GM21390 (cell line): ENCODE results near the gene CD96.
"Not testable (repeated sequence)": the region's sequence is repeated elsewhere in the genome, so short reads cannot be mapped to it uniquely, and the experiment has no call there.

Experiments used
- ATAC-seq: cut with Tn5 transposase; IDR thresholded peaks from one replicate; pipeline ENCODE4 v1.9.1; 2021; ENCODE audit not compliant: unreplicated experiment

Gene CD96

DNA sequence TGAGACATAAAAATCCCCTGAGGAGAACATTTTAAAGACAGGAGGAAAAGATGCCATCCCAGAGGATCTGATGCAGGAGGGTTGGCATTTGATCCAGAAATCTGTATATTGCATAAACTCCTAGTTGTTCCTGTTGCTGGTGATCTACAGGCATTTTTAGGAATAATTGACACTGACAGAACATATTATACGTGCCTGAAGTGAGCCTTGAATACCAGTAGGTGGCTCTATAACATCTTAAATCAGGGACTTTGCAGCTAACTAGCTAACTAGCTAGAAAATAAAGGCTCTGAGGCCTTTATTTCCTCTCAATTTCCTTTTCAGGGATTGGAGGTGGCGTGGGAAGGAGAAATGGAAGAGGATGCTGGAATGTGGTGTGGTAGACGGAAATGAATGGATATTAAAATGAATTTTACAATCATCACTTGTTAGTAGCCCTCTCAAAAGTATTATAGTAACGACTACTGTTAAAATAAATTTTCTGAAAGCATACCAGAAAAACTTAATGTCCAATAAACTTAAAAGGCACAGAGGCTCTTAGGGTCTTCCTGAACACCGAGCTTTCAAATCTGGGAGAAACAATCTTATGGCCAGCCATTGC is 127.0 kb downstream of the CD96 start:
- no peak for ATAC-seq

DNA sequence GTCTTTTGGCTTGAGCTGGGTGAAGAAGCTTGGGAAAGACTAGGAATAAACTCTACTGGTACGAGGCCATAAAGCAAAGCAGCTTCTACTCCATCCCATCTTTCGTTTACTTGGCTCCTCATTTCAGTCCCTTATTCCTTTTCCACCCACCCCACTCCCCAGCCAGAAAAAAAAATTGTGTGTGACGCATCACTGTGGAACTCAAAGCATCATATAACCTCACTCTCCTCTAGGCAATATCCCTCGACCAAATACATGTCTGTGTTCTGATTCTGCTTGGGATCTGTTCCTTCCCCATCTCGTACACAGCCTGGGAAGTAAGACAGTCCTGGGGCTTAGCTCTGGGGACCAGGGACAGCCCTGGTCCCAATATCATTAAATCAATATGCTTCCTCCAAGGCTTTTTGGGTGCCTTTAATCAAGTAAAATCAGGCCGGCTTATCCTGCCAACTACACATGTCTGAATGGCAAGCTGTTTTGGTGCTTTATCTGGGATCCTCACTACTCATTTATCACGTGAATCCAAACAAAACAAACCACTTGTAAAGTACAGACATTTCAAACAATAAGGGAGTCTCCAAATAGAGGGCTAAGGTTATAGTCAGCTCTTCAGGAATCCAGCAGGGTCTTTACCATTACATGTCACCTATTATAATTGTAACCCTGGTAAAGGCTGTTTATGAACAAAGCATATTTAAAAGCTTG is 128.1 kb downstream of the CD96 start:
- ATAC-seq: no peak

DNA sequence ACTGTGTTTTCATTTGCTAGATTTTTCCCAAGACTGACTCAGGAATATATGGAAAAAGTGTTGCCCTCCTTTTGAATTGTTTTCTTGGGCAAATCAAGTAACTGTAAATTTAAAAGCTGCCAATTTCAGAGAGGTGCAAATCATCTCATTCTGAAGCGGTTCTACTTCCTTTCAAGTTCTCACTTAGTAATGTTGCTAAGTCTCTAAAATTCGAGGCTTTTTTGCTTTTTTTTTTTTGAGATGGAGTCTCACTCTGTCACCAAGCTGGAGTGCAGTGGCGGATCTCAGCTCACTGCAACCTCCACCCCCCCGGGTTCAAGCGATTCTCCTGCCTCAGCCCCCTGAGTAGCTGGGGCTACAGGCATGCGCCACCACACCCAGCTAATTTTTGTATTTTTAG is 130.5 kb downstream of the CD96 start:
- ATAC-seq: not testable (repeated sequence)

DNA sequence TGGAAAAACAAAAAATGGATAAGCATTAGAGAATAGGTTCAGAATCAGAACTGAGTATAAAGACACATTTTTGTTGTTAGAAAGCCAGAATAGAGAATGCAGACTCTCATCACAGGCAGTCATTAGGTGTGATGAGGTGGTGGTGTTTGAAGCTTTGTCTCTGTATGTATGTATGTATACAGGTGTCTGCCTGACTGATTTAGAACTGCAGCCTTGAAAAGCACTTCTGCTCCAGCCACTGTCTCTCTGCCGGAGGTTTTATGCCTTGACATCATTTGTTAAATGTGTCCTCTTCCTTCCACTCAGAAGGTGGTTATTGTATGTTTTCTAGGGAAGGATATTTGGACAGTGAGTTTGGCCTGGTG is 133.8 kb downstream of the CD96 start:
- ATAC-seq: no peak

DNA sequence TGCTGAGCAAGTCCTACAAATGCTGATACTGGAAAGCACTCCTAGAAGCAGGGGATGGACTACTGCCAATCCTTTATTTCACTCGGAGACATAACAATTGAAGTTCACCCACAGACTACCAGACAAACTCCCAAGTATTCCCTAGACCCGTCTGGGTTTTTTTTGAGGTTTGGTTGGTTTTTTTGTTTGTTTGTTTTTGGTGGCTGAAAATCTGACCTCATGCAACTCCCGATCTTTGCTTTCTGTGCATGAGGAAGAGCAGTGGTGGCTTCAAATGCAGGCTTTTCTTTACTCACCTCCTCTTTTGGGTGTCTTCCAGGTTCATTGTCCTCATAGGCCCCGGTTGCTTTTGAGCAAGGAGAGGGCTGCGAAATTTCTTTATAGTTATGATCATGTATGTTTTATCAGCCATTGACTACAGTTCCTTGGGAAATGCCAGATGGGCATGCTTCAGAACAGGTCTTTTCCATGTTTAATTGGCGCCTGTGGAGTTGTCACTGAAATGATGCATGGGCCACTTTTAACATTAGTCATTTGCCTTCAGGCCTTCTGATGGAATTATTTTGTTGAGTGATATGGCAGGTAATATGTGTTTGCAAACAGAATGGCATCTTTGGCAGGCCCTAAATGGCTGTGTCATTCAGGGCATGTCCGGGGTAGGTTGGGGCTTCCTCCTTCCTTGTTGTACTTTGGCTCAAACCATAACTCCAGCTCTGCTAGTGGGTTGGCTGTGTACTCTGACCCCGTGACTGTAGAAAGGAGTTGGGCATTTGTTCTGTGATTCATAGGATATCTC is 134.4 kb downstream of the CD96 start:
- no peak for ATAC-seq

DNA sequence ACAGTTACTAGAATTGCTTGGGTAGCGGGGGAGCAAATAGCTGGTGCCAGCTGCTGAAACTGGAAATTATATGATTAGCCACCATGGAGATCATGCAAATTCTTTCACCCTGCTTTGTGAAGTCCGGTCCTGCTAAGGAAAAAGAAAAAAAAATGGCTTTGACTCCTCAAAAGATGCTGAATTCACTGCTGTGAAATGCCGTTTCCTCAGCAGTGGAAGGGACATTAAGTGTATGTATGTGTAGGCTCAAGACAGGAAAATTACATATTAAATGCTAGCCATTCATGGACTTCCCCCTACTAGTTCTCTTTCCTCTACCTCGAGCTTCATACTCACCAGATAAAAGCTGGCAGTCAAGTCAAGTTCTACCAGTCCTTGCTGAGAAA is 135.0 kb downstream of the CD96 start:
- ATAC-seq: no peak

DNA sequence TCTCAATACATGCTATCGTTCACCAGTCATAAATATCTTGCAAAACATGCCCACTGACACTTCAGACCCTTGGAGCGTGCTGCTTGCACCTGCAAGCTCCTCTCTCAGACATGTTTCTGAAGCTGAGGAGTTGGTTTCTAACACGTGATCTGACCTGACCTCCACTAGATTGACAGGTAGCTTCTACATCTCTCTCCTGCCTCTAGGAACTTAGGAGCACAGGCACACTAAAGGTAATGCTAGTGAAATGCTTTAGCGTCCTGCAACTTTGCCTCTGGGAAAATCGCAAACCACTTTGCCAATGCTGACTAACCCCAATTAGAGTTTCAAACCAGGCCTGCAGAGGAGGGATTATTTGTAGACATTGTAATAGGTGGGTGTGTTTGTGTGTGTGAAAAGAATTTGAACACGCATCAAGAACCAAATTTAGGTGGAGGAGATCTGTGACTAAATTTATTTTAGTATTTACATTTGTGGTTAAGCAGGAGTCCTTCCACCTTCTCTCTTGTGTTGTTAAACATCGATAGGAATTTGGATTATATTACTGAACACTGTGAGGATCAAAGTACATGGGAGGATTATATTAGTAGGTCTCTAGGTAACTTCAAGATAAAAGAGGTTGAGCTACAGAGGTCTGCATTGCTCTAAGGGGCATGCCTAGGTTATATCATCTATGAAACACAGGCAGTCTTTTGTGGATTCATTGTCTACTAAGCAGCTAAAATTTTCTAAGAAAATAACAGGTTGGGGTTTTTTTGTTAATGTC is 139.8 kb downstream of the CD96 start:
- peak; percentile 40 for ATAC-seq

DNA sequence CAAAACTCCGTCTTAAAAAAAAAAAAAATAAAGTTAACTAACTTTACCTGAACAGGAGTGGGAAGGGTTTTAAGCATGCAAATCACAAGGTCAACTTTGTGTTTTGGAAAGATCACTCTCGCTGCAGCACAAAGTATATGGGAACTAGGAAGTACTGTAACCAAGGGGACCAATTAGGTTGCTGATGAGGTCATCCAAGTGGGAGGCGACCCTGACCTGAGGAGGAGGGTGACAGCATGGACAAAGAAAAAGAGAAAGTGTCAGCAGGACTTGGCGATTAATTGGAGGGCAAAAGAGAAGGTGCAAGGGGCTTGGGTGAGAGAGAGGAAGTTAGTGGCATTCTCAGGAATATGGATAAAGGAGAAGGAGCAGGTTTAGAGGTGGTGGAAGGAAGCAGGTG is 142.6 kb downstream of the CD96 start:
- no peak for ATAC-seq

DNA sequence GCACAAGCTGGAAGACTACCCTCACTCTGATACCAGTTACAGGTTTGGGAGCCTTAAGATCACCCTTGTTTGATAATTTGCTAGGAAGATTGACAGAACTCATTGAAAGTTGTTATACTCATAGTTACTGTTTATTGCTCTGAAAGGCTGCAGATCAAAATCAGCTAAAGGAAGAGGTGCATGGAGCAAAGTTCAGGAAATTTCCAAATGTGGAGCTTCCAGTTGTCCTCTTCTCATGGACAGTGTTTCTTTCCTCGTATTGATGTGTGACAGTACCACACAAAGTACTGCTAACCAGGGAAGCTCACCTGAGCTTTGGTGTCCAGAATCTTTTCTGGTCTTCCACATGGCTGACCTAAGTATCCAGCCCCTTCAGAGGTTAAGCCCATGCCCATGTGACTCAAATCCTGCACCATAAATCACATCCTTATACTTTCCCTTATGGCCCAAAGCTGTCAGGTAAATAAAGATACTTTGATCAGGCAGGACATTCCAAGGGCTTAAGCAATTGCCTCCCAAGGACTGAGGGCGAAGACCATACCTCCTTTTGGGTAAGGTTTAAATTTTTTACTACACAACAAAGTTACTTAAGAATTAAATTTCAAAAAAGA is 146.3 kb downstream of the CD96 start:
- ATAC-seq: no peak

DNA sequence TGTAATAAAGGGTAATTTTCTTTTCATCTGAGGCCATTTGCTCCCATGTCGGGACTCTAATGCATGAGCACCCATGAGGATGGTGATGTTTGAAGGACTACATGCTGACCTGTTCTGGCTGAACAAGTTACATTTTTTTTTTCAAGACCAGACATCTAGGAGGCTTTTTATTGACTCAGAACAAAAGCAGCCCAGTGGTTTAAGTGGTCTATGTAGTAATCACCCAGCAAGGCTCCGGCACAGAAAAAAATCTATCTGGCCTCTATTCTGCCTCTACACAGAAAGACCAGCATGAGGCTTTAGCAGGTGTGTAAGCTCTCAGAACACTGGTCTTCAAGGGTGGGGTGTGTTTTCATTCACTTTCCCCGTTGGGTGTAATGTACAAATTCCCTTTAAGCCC is 148.2 kb downstream of the CD96 start:
- peak; percentile 80 for ATAC-seq

DNA sequence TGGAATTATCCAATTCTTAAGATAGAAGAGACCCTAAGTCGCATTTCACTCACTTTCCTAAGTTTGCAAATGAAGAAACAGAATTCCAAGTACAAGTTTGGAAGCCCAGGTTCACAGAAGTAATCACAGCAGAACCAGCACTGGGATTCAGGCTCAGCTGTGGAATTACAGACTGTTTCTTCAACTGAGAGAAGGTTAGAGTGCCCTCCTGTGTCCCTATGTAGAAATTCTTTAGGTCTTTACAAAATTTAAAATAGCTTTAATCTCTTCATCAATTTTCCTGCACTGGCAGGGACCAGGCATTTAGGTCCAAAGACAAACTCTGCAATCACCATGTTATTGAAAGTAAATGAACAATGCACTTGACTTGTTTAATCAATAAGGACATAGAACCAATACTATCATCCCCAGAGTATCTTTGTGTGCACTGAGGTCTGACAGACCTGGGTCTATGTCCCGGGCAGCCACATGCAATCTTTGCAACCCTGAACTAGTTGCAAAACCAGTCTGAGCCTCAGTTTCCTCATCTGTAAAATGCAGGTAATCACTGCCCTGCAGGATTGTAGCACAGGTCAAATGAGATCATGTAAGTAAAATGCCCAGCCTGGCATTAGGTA is 149.4 kb downstream of the CD96 start:
- ATAC-seq: peak; percentile 37

DNA sequence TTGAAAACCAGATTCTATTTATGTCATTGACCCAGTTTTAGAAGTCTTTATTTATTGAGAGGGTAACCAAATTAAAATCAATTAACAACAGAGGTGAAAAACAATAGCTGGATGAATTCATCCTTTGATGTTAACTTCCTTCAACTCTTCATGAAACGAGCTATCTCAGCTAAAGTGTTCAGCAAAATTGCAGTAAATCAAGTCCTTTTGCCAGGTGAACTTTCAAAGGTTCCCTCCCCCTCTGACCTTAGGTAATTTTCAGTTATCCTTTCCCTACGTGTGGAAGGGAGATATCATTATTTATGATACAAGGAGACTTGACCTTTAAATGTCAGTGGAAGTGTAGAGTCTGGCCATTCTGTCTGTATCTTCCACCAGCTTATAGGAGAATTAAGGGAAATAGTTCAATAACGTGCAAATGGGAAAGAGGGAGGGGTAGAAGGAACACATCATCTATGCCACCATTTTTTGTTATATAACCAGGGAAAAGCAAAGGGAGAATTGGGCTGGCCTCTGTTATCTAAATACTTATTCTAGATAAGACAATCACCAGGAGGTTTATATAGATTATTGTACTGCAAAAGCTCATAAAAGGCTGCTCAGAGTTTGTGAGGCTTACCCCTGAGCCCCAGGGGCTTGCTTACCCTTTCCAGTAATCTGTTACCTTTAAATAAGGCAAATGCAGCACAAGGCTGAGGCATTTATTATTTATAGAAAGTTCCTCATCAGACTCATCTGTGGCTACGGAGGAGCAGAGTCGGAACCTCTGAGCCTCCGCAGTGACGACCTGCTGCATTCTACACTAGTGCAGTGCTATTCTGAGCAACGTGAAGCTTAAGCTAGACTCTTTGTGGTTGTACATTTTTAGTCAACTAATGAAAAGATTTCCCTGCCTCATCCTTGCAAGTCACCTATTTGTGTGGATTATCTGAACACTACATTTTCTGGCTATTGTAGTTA is 150.9 kb downstream of the CD96 start:
- no peak for ATAC-seq

DNA sequence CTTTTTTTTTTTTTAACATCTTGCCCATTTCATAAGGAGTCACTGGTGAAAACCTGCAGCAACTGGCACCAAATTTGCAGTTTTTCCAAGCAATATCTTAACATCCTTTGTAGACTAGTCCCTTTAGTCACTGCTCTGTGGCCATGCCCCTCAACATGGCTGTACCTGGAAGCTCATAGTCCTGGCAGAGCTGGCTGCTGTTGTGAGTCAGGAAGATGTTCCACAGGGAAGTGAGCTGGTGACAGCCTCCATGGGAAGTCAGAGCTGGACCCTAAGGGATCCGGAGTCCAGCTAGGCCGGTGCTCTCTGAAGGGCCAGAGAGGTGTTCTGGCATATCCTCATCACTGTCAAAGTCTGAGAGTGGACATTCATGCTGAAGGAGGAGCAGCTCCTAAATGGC is 152.5 kb downstream of the CD96 start:
- ATAC-seq: no peak

DNA sequence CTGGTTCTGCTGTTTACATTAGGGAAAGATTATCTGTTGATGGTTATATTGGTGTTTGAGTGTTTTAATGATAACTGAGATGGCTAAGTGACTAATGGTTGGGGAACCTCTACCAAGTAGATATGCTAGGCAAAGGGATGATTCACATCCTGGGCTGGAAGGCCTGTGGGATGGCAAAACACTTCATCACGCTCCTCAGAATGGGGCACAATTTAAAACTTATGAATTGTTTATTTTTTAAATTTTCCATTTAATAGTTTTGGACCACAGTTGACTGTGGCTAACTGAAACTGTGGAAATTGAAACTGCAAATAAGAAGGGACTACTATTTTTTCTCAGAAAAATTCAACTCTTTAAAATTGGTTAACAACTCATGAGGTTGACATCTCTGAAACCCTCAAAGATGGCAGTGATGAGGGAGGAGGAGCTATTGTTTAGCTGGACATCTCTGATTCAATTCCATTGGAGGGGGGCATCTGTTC is 153.7 kb downstream of the CD96 start:
- no peak for ATAC-seq

DNA sequence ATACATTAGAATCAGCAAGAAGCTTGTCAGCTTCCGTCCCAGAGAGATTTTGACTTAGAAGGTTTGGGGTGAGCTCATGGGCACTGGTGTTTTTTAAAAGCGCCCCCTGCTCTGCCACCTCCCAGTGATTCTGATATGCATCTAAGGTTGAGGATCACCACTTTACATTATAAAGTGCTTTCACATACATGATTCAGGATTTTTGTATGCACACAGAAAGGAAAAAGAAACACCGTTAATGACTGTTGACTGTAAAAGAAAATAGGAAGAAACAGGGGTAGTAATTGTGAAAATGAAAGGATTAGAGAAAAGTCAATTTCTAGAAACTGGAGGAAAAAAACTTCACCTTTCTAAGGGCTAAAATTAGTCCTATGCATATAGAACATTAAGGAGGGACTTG is 158.1 kb downstream of the CD96 start:
- ATAC-seq: peak; percentile 61

DNA sequence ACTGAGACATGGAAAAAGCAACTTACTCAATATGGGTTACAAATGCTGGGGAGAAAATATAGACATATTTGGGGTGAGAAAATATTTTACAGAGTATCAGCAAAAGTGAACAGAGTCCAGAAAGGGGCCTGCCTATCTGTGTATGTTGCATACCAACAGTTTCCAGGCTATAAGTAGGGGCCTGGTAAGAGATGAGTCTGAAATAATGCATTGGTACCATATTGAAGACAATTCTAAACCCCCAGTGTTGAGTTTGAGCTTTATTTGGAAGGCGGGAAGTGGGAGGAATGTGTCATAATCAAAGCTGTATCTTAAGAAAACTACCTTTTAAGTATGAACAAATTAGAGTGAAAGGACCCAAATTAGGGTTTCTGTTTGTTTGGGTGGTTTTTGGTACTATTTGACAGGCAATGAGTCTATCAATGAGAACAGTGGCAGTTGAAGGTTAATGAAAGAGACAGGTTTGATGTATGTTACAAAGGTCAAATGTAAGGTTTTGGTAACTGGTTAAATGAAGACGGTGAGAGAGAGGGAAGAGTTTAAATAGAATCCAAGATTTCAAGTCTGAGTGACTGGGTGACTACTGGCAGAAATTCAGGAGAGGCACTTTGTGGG is 159.4 kb downstream of the CD96 start:
- no peak for ATAC-seq
